Measurements from ENCODE around the gene COL5A1. TPM values are rescaled to one million over a fixed set of nuclear protein-coding genes. Genes with fewer than 3 reads are reported as not detected.

Gene COL5A1
- total RNA-seq, 1 donor from 2014 or later: 6.1 TPM

- peak; percentile 42 for TF ChIP-seq EZH2phosphoT487 (IDR thresholded peaks at IDR 0.05)
- TF ChIP-seq CTCF (IDR thresholded peaks at IDR 0.05): peak; percentile 96
- TF ChIP-seq EZH2 (IDR thresholded peaks at IDR 0.05): no peak
- Mint-ChIP-seq H3K9me3 (no peaks in the 10 kb centered on the region), H3K27ac (no peak overlapping the region), H3K4me1 (peaks cover 4% of the 10 kb centered on the region), H3K4me3 (no peak overlapping the region), H3K27me3 (ENCODE audit: insufficient read depth, low read depth) (peaks cover 7% of the 10 kb centered on the region), H3K36me3 (no peaks in the 10 kb centered on the region)
- H3K4me2 ChIP-seq: no peak overlapping the region
- no peaks in the 10 kb centered on the region for H3F3A ChIP-seq (ENCODE audit: low read depth)
- H3K27ac ChIP-seq: no peak overlapping the region
- no peaks in the 10 kb centered on the region for H3K27me3 ChIP-seq
- no peak overlapping the region for H3K9ac ChIP-seq
- H3K36me3 ChIP-seq: no peaks in the 10 kb centered on the region
- H4K20me1 ChIP-seq (ENCODE audit: low read depth): peaks cover 12% of the 10 kb centered on the region
- H3K4me3 ChIP-seq: no peak overlapping the region
- no peaks in the 10 kb centered on the region for H3K9me3 ChIP-seq (ENCODE audit: low read depth)
- H3K79me2 ChIP-seq (ENCODE audit: low read depth): no peaks in the 10 kb centered on the region
- H3K4me1 ChIP-seq: peaks cover 5% of the 10 kb centered on the region
- peak; percentile 95 for DNase-seq (ENCODE audit: low spot score)
- no peak overlapping the region for H2AFZ ChIP-seq (replicated peaks)
Observed at GRCh38 chr9:134698587-134699342, 57.2 kb downstream of the COL5A1 start.

GRCh38 chr9:134699343-134699740 lies 57.7 kb downstream of the COL5A1 start:
- Histone ChIP-seq H3K4me1 (peaks cover 5% of the 10 kb centered on the region), H3K9ac (no peak overlapping the region), H3K4me3 (no peak overlapping the region), H3K36me3 (no peaks in the 10 kb centered on the region), H3K4me2 (no peak overlapping the region), H3F3A (ENCODE audit: low read depth) (no peaks in the 10 kb centered on the region), H2AFZ (replicated peaks) (no peak overlapping the region), H3K9me3 (ENCODE audit: low read depth) (no peaks in the 10 kb centered on the region), H3K27ac (no peak overlapping the region), H4K20me1 (ENCODE audit: low read depth) (peaks cover 12% of the 10 kb centered on the region), H3K79me2 (ENCODE audit: low read depth) (no peaks in the 10 kb centered on the region), H3K27me3 (no peaks in the 10 kb centered on the region)
- Mint-ChIP-seq H3K36me3 (no peaks in the 10 kb centered on the region), H3K27ac (no peak overlapping the region), H3K27me3 (ENCODE audit: insufficient read depth, low read depth) (peaks cover 7% of the 10 kb centered on the region), H3K9me3 (no peaks in the 10 kb centered on the region), H3K4me3 (no peak overlapping the region), H3K4me1 (peaks cover 8% of the 10 kb centered on the region)
- TF ChIP-seq CTCF (IDR thresholded peaks at IDR 0.05): no peak
- no peak for TF ChIP-seq EZH2 (IDR thresholded peaks at IDR 0.05)
- no peak for TF ChIP-seq EZH2phosphoT487 (IDR thresholded peaks at IDR 0.05)
- no peak for DNase-seq (ENCODE audit: low spot score)

- Histone ChIP-seq H3K36me3 (no peaks in the 10 kb centered on the region), H3K9ac (no peak overlapping the region), H3F3A (ENCODE audit: low read depth) (no peaks in the 10 kb centered on the region), H3K4me2 (no peak overlapping the region), H3K4me1 (peaks cover 5% of the 10 kb centered on the region), H2AFZ (replicated peaks) (no peak overlapping the region), H3K4me3 (no peak overlapping the region), H3K9me3 (ENCODE audit: low read depth) (no peaks in the 10 kb centered on the region), H3K27ac (no peak overlapping the region), H3K27me3 (no peaks in the 10 kb centered on the region), H4K20me1 (ENCODE audit: low read depth) (peaks cover 12% of the 10 kb centered on the region), H3K79me2 (ENCODE audit: low read depth) (no peaks in the 10 kb centered on the region)
- Mint-ChIP-seq H3K36me3 (no peaks in the 10 kb centered on the region), H3K4me3 (no peak overlapping the region), H3K9me3 (no peaks in the 10 kb centered on the region), H3K27ac (peak overlapping the region; percentile 37), H3K27me3 (ENCODE audit: insufficient read depth, low read depth) (peaks cover 7% of the 10 kb centered on the region), H3K4me1 (peaks cover 14% of the 10 kb centered on the region)
- no peak for DNase-seq (ENCODE audit: low spot score)
- TF ChIP-seq CTCF (IDR thresholded peaks at IDR 0.05) (no peak), EZH2phosphoT487 (IDR thresholded peaks at IDR 0.05) (no peak), EZH2 (IDR thresholded peaks at IDR 0.05) (no peak)
Observed at GRCh38 chr9:134700636-134701350, 59.2 kb downstream of the COL5A1 start.
